SU-DHL-6 (cell line): ENCODE data around the gene PPY.

Experiments
- EZH2phosphoT487 ChIP-seq: fragments of 200-600 bp; sonication (generic), shearing (Covaris generic); conservative IDR thresholded peaks from 2 replicates; pipeline ENCODE4 v1.6.1; 2018; ENCODE audit warnings: mild to moderate bottlenecking, antibody characterized with exemption, low read length, moderate library complexity, mixed read lengths
- TF ChIP-seq, protein P1 (sequence below): fragments of 200-600 bp; sonication (generic); IDR thresholded peaks from one replicate; pipeline ENCODE4 v1.5.1; 2017; ENCODE audit warnings: antibody characterized with exemption, mild to moderate bottlenecking, low read length, moderate library complexity; ENCODE audit not compliant: insufficient read depth, poor library complexity, severe bottlenecking

GRCh38 chr17:43935204-43935925, 6.9 kb downstream of the PPY start:
- TF ChIP-seq, protein P1, sequence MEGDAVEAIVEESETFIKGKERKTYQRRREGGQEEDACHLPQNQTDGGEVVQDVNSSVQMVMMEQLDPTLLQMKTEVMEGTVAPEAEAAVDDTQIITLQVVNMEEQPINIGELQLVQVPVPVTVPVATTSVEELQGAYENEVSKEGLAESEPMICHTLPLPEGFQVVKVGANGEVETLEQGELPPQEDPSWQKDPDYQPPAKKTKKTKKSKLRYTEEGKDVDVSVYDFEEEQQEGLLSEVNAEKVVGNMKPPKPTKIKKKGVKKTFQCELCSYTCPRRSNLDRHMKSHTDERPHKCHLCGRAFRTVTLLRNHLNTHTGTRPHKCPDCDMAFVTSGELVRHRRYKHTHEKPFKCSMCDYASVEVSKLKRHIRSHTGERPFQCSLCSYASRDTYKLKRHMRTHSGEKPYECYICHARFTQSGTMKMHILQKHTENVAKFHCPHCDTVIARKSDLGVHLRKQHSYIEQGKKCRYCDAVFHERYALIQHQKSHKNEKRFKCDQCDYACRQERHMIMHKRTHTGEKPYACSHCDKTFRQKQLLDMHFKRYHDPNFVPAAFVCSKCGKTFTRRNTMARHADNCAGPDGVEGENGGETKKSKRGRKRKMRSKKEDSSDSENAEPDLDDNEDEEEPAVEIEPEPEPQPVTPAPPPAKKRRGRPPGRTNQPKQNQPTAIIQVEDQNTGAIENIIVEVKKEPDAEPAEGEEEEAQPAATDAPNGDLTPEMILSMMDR = no peak
- TF ChIP-seq EZH2phosphoT487 = no peak
